Neuron (in vitro differentiated cells): Measurements from ENCODE around the gene HTATSF1.

ENCODE experiments used
- H2AFZ ChIP-seq: one replicate; pipeline ENCODE4 v1.6.1; 2013; ENCODE audit warnings: low read depth, mild to moderate bottlenecking, inconsistent platforms, low read length, moderate library complexity
- H3K27me3 ChIP-seq: one replicate; pipeline ENCODE4 v1.6.1; 2013; ENCODE audit warnings: low read length; ENCODE audit not compliant: insufficient read depth
- H3K36me3 ChIP-seq: one replicate; pipeline ENCODE4 v1.6.1; 2013; ENCODE audit warnings: low read length; ENCODE audit not compliant: insufficient read depth
- H3K4me1 ChIP-seq: one replicate; pipeline ENCODE4 v1.6.1; 2013; ENCODE audit warnings: low read length; ENCODE audit not compliant: insufficient read depth
- H3K4me3 ChIP-seq: 2 replicates; pipeline ENCODE4 v1.5.1; 2013; ENCODE audit warnings: mild to moderate bottlenecking, low read length, moderate library complexity
- H3K9me3 ChIP-seq: one replicate; pipeline ENCODE4 v1.6.1; 2013; ENCODE audit warnings: low read length

HTATSF1 gene

GRCh38 chrX:136525738-136526606 is 28.6 kb downstream of the HTATSF1 start:
- no peaks in the 10 kb centered on the region for H3K4me1 ChIP-seq

GRCh38 chrX:136528645-136529315 is 31.4 kb downstream of the HTATSF1 start:
- Histone ChIP-seq H3K27me3 (peaks cover 18% of the 10 kb centered on the region), H3K4me3 (no peak overlapping the region), H3K4me1 (no peaks in the 10 kb centered on the region), H3K9me3 (no peaks in the 10 kb centered on the region), H3K36me3 (no peaks in the 10 kb centered on the region), H2AFZ (no peak overlapping the region)

More at GRCh38 chrX:136525738-136526606, 28.6 kb downstream of the HTATSF1 start:
- H3K9me3 ChIP-seq: no peaks in the 10 kb centered on the region
- peaks cover 14% of the 10 kb centered on the region for H3K27me3 ChIP-seq
- H3K4me3 ChIP-seq: no peak overlapping the region
- H3K36me3 ChIP-seq: no peaks in the 10 kb centered on the region
- H2AFZ ChIP-seq: no peak overlapping the region

- Histone ChIP-seq H2AFZ (no peak overlapping the region), H3K9me3 (no peaks in the 10 kb centered on the region), H3K36me3 (no peaks in the 10 kb centered on the region), H3K27me3 (peaks cover 17% of the 10 kb centered on the region), H3K4me1 (no peaks in the 10 kb centered on the region), H3K4me3 (no peak overlapping the region)
Measured at GRCh38 chrX:136529795-136530194, 32.4 kb downstream of the HTATSF1 start.

- no peaks in the 10 kb centered on the region for H3K4me1 ChIP-seq
- H3K9me3 ChIP-seq: no peaks in the 10 kb centered on the region
- no peak within 1 kb of the TSS for H2AFZ ChIP-seq
- no peak within 1 kb of the TSS for H3K4me3 ChIP-seq
- peaks cover 14% of the 10 kb centered on the region for H3K27me3 ChIP-seq
- no peaks in the 10 kb centered on the region for H3K36me3 ChIP-seq
Measured at GRCh38 chrX:136531951-136532350, 34.6 kb downstream of the HTATSF1 start, which contains the start of gene VGLL1. Gene VGLL1 (plus strand): TSS chrX:136532215. CDS start chrX:136536021, 3,806 bp downstream.

- no peaks in the 10 kb centered on the region for H3K36me3 ChIP-seq
- no peaks in the 10 kb centered on the region for H3K9me3 ChIP-seq
- peaks cover 13% of the 10 kb centered on the region for H3K27me3 ChIP-seq
- H3K4me1 ChIP-seq: no peaks in the 10 kb centered on the region
- H3K4me3 ChIP-seq: no peak overlapping the region
- H2AFZ ChIP-seq: no peak overlapping the region
Measured at GRCh38 chrX:136534131-136534530, 36.7 kb downstream of the HTATSF1 start.

- no peak overlapping the region for H2AFZ ChIP-seq
- H3K27me3 ChIP-seq: peaks cover 8% of the 10 kb centered on the region
- H3K36me3 ChIP-seq: no peaks in the 10 kb centered on the region
- no peaks in the 10 kb centered on the region for H3K9me3 ChIP-seq
- H3K4me3 ChIP-seq: no peak overlapping the region
- H3K4me1 ChIP-seq: no peaks in the 10 kb centered on the region
Measured at GRCh38 chrX:136538811-136539210, 41.4 kb downstream of the HTATSF1 start.

- H3K36me3 ChIP-seq: no peaks in the 10 kb centered on the region
- peaks cover 4% of the 10 kb centered on the region for H3K27me3 ChIP-seq
- no peaks in the 10 kb centered on the region for H3K4me1 ChIP-seq
- no peaks in the 10 kb centered on the region for H3K9me3 ChIP-seq
- no peak overlapping the region for H3K4me3 ChIP-seq
- H2AFZ ChIP-seq: no peak overlapping the region
Measured at GRCh38 chrX:136540226-136540625, 42.8 kb downstream of the HTATSF1 start.

GRCh38 chrX:136541294-136541693 is 43.9 kb downstream of the HTATSF1 start:
- Histone ChIP-seq H3K4me3 (no peak overlapping the region), H3K4me1 (no peaks in the 10 kb centered on the region), H2AFZ (no peak overlapping the region), H3K36me3 (no peaks in the 10 kb centered on the region), H3K27me3 (peaks cover 9% of the 10 kb centered on the region), H3K9me3 (no peaks in the 10 kb centered on the region)

GRCh38 chrX:136542281-136542680 is 44.9 kb downstream of the HTATSF1 start:
- H3K27me3 ChIP-seq: peaks cover 10% of the 10 kb centered on the region
- H3K4me3 ChIP-seq: no peak overlapping the region
- no peak overlapping the region for H2AFZ ChIP-seq
- no peaks in the 10 kb centered on the region for H3K4me1 ChIP-seq
- no peaks in the 10 kb centered on the region for H3K9me3 ChIP-seq
- H3K36me3 ChIP-seq: no peaks in the 10 kb centered on the region

GRCh38 chrX:136546371-136546781 is 49.0 kb downstream of the HTATSF1 start:
- H3K4me1 ChIP-seq: no peaks in the 10 kb centered on the region
- no peak overlapping the region for H3K4me3 ChIP-seq
- H2AFZ ChIP-seq: no peak overlapping the region
- H3K36me3 ChIP-seq: no peaks in the 10 kb centered on the region
- H3K9me3 ChIP-seq: no peaks in the 10 kb centered on the region
- H3K27me3 ChIP-seq: peaks cover 17% of the 10 kb centered on the region

- H3K36me3 ChIP-seq: no peaks in the 10 kb centered on the region
- peaks cover 17% of the 10 kb centered on the region for H3K27me3 ChIP-seq
- H3K4me1 ChIP-seq: no peaks in the 10 kb centered on the region
- no peak overlapping the region for H2AFZ ChIP-seq
- no peak overlapping the region for H3K4me3 ChIP-seq
- H3K9me3 ChIP-seq: no peaks in the 10 kb centered on the region
Measured at GRCh38 chrX:136549226-136549625, 51.8 kb downstream of the HTATSF1 start.

GRCh38 chrX:136551410-136551809 is 54.0 kb downstream of the HTATSF1 start:
- H3K4me1 ChIP-seq: no peaks in the 10 kb centered on the region
- H3K27me3 ChIP-seq: peaks cover 18% of the 10 kb centered on the region
- no peaks in the 10 kb centered on the region for H3K9me3 ChIP-seq
- no peak overlapping the region for H2AFZ ChIP-seq
- no peaks in the 10 kb centered on the region for H3K36me3 ChIP-seq
- no peak overlapping the region for H3K4me3 ChIP-seq

GRCh38 chrX:136555694-136556093 is 58.3 kb downstream of the HTATSF1 start:
- H3K4me1 ChIP-seq: no peaks in the 10 kb centered on the region
- H3K4me3 ChIP-seq: no peak overlapping the region
- no peaks in the 10 kb centered on the region for H3K9me3 ChIP-seq
- peaks cover 12% of the 10 kb centered on the region for H3K27me3 ChIP-seq
- no peaks in the 10 kb centered on the region for H3K36me3 ChIP-seq
- no peak overlapping the region for H2AFZ ChIP-seq
